Right ventricle myocardium inferior (tissue), 1 donor: Measurements from ENCODE around the gene CTXN3. TPM values are rescaled to one million over a fixed set of nuclear protein-coding genes. Genes with fewer than 3 reads are reported as not detected.
A peak's percentile ranks its signal among the peaks of the same experiment; 100 is the strongest.

Experiments
- ATAC-seq: fragments of 200-7000 bp; cut with Tn5 transposase; one replicate; pipeline ENCODE4 v1.9.1; 2020; ENCODE audit warnings: mild to moderate bottlenecking, moderate library complexity
- DNase-seq: peaks from one replicate; pipeline ENCODE4 v3.0.0; 2021; ENCODE audit errors: missing footprints
- intact Hi-C: fragments of 100-400 bp; cut with DNase I; formaldehyde crosslinking; loops from one replicate; pipeline ENCODE4 v1.11.0; 2022
- total RNA-seq: library from RNA; stranded (reverse); fragmentation: NEBNext Ultra II Directional; extraction: Animal tissue kit (Norgen Biotek cat#: 25700); gene quantifications from one replicate; pipeline ENCODE4 v1.2.1, GENCODE V29; 2021
- donor health status: DM: no; HTN: yes; CAD: no; lungs with severe emphysema.

The CTXN3 gene
- total RNA-seq, 1 donor from 2014 or later: not detected

DNA sequence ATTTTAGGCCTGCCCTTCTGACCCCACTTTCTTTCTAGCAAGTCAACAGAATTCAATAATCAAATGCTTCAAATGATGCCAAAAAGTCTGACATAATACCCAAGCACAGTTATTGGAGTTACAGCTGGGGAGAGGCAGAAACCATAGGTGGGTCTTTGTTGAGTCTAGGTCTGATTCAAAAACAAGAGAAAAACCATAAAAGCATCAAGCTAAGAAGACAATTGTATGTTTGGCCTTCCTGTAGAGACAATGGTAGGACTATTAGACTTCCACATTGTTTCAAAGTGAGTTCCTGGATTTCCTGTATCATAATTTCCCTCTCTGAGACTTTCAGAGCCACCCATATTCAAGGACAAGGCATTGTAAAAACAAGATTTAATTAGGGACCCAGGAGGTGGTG lies 37.5 kb downstream of the CTXN3 start:
- DNase-seq (no peak), ATAC-seq (no peak)
- intact Hi-C loops: no loop called here

DNA sequence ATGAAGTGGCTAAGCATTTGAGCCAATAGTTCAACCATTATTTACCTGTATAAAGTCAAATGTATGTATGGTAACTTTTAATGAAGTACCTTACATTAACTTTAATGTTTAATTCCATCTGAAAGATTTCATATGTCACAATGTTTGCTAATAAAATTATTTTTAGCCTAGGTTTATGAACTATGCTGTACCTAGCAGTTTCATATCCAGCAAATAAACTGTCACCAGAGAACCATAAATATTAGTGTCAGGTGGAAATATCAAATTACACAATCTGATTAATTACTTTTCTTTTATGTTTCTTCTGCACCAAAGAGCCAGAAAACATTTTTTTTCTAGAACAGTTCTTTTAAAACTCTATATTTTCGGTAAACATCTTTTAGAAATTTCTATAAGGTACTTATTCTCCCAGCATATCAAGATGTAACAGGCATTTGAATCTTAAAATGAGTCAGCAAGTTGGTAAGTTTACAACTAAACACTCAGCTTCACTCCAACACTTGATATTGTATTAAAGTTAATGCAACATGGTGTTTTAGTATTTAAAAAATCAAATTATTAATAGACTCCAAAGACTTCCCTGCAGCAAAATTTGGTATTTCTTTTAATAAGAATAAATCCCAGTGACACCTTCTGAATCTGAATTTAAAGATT lies 45.8 kb downstream of the CTXN3 start:
- no peak for ATAC-seq
- intact Hi-C loops: no loop called here

DNA sequence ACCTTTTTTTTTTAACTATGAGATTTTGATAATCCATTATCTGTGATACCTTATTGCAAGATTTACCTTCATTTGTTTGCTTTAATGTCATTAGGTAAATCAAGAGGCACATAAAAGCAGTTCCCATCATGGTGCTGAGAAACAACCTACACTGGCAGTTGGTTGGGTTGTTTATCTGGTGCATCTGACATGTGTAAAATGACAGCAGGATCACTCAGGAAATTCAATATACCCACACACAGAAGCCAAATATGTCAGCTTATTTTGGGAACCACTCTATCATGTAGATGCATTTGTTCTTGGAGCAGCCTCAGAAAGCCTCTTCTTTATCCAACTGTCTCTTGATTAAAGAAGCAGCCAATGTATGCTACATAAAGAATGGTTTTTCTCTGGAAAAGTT lies 46.5 kb downstream of the CTXN3 start:
- ATAC-seq: no peak

More for the DNA sequence above, 45.8 kb downstream of the CTXN3 start:
- no peak for DNase-seq

DNA sequence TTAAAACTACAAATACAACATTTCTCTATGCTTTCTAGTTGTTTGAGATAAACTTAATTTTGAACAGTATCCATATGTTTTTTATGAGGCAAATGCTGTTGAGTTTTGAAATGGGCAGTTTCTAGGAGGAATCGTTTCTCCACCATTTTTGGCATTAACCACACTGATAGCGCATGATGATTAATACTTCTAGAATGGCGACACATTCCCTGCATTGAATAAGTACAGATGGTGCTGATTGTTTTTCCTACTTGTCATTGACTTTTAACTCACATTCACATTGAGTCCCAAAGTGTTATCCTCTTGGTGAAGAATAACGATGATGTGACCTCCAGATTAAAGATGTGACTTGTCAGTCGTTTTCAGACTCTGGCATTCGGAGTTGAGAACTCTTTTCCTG lies 47.8 kb downstream of the CTXN3 start:
- ATAC-seq (no peak), DNase-seq (no peak)
- intact Hi-C loops: no loop called here

More for the DNA sequence above, 46.5 kb downstream of the CTXN3 start:
- DNase-seq: no peak
- intact Hi-C loops: no loop called here

DNA sequence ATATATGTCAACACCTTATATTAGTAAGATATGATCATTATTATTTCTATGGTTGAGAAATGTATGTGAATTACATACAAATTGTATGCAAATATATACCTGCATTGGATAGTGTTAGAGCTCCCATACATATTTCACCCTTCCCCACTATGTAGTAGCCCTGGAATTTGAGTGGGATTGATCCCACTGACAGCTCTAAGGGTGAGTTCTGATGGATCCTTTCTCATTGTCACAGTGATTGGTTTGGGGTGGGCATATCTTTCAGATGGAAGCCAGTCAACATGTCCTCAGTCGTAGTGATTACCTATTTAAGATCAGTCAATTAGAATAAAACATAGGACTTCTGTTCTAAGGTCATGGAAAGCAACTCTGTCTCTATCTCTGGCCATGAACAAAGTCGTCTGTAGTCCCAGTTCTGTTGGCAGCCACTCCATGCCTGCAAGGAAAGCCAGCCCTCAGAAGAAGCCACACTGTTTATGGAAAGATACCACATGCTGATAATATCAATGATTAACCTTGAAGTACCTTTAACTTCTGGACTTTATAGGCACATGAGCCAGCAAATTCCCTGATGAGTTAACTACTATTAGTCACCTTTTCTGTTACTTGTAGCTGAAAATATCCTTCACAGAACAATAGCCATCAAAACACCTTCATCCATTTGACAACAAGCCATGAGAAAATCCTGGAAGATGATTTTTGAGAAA lies 49.2 kb downstream of the CTXN3 start:
- ATAC-seq (no peak), DNase-seq (no peak)
- intact Hi-C loops: no loop called here

DNA sequence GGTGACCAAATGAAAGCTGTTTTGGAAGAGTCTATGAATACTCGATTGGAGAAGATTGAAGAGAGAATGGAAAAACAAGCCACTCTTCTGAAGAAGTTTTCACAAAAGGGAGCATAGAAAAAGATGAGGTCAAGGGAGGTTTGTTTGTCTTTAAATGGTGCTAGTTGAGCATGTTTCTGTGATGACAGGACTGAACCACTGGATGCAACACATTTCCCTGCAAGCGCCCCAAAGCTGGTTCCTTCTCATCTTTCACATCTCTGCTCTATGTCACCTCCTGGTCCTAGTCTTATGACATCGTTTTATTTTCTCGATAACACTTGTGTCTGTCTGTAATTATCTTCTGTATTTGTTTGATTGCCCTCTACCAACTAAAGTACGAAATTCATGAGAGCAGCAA lies 50.5 kb downstream of the CTXN3 start:
- ATAC-seq (no peak), DNase-seq (no peak)
- intact Hi-C loops: no loop called here

DNA sequence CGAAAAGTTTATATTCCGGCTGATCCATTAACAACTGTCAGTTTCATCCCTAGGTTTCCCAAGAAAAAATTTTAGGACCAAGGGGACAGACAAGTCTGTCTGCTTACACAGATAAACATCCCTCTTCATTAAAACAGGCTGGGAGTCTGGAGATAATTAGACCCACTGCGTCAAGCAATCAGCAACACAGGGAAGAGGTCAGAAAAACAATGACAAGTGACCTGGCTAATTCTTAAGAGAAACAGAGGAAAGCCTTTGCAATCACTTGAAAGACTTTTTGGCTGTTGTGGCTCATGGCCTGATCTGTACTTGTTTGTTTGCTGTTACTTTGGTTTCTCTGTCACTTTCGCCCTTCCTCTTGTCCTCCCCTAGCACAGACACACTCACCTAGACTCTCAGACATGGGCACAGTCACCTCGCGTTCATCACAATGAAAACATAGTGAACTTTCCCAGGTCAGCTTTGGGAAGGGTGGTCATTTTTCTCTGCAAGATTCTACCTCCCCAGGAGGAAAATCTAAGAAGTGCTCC lies 51.4 kb downstream of the CTXN3 start:
- no peak for ATAC-seq
- intact Hi-C loops: loop anchor here (5.0 kb wide), 1 partner anchor 38 kb away; no protein-coding TSS in a partner anchor
- DNase-seq: no peak

DNA sequence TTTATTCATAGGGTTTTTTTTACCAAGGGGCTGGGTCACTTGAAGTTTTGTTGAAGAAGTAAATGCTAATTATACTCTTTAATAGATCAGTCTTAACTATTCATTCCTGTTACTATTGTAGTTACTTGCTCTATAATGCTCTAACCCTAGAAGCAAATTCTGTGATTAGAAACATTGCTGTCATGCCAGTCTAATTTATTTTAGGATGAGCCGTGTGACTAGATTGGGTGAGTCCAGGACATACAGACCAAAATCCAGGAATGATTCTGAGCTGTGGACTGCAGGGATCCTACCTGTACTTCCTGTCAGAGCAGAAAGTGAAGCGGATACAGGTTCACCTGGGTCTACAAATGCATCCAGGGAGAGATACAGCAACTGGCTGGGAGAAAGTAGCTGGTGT lies 53.6 kb downstream of the CTXN3 start:
- DNase-seq: no peak
- ATAC-seq: peak; percentile 31
- intact Hi-C loops: loop anchor here (5.0 kb wide), 1 partner anchor 40 kb away; no protein-coding TSS in a partner anchor

DNA sequence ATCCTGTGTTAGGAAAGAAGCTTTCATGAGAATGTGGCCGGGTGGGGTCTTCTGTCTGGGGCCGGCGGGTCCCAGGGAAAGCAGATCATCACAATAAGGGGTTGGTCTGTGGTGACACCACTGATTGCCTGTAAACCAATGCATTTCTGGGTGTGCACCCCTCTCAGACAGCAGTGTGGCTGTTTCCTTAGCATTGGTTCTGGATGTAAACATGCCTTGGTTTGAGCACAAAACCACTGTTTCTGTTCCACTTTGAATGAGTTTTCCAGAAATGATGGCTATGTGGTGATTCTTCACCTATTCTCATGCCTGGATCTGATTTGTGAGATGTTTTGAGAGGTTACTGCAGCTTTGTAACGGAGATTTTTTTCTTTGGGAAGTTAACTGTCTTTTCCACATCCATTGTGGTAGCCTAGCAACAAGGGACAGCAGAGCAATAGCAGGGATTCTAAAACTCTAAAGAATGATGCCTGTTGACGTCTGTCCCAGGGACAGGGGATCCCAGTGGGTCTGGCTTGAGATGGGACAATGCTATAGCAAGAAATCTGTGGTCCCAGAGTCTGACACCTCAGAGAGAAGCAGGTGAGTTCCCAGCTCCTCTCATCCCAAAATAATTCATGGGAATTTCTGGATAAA lies 54.2 kb downstream of the CTXN3 start, which contains the start of gene CCDC192:
Gene CCDC192, plus strand, starts transcription at position 466 of the 636 bp plus-strand sequence. Its CDS starts 55 bp downstream, at position 521.
- DNase-seq (no peak), ATAC-seq (no peak)
- intact Hi-C loops: loop anchor here (5.0 kb wide), 1 partner anchor 41 kb away; no protein-coding TSS in a partner anchor

DNA sequence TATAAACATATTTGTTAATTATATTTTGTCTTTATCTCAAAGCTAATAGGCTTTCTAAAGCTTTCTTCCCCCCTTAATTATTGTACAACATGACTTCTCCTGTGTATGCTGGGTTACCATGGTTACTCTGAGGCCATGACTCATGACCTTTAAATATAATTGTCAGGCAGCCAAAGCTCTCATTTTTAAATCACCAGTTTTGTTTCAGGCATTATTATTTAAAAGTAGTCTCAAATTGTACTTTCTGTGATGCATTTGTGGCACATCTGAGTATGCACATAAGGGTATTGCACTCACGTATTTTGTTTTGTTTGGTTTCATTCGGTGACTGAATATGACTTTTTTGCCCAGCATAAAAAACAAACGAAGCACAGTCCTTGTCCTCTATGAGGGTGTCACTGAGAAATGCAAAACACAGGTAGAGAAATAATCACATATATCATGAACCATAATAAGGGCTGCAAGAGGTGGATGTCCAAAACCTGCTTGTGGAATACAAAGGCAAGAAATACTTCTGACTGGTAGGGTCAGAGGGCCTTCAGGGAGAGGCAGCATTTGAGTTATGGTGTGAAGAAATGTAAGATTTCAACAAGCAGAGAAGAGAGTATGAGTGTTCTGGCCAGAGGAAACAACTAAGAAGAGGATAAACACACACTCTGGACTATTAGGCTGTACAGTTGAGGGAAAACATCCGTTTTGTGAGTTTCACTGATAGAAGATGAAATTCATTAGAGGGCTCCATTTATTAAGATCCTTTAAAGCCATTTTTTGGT lies 56.4 kb downstream of the CTXN3 start:
- intact Hi-C loops: no loop called here
- ATAC-seq (peak; percentile 47), DNase-seq (no peak)

DNA sequence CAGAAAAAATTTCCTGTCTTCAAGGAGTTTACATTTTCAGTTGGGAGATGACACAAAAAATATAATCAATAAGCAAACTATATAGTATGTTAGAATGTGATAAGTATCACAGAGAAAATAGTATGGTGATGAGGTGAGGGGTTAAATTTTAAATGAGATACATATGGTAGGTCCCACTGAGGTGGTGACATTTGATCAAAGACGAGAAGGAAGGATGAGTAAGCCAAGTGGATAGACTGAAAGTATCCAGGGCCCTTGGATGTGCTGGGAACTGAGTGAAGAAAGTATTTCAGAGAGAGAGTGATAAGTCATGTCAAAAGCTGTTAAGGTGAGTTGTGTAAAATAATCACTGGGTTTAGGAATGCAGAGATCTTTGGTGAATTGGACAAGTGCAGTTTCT lies 57.8 kb downstream of the CTXN3 start:
- DNase-seq (no peak), ATAC-seq (no peak)
- intact Hi-C loops: no loop called here

DNA sequence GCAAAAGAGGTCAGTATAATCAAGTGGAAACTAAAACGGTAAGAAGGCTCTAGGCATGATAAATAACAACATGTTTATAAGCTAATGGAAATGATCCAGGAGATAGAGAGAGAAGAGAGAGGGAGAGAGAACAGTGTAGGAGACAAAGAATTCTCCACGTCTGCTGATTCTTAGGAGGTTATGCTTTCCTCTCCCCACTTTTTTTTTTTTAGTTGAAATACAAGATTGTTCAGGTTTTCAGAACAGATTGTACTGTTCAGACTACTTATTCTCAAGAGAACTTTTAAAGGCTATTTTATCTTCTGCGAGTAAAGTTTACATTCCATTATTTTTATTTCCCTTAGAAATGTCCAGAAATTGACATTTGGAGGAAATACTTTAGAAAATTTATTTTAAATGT lies 58.3 kb downstream of the CTXN3 start:
- intact Hi-C loops: no loop called here
- DNase-seq: no peak
- ATAC-seq: peak; percentile 51

Other genes with a start within 250 kb of the CTXN3 start
- 20.3 TPM for gene PRRC1, start 131.4 kb upstream of the CTXN3 start, total RNA-seq
- not detected for gene CCDC192, start 54.3 kb downstream of the CTXN3 start, total RNA-seq